MG63 (cell line): ENCODE measurements around the gene IL20. TPM values are rescaled to one million over a fixed set of nuclear protein-coding genes. Genes with fewer than 3 reads are reported as not detected.
A peak's percentile ranks its signal among the peaks of the same experiment; 100 is the strongest.
"Not testable (repeated sequence)": the region's sequence is repeated elsewhere in the genome, so short reads cannot be mapped to it uniquely, and the experiment has no call there.

Experiments used
- DNase-seq: peaks from one replicate; pipeline ENCODE4 v3.0.0-alpha.2; 2020
- H3K27me3 ChIP-seq: fragments of 250-450 bp; sonication (Bioruptor Pico); 2 replicates; pipeline ENCODE4 v1.5.1; 2020; ENCODE audit warnings: mild to moderate bottlenecking, moderate library complexity
- H3K36me3 ChIP-seq: fragments of 250-450 bp; sonication (Bioruptor Pico); 2 replicates; pipeline ENCODE4 v1.5.1; 2020; ENCODE audit warnings: mild to moderate bottlenecking, moderate library complexity
- H3K4me3 ChIP-seq: fragments of 250-450 bp; sonication (Bioruptor Pico); 2 replicates; pipeline ENCODE4 v1.5.1; 2020; ENCODE audit warnings: mild to moderate bottlenecking, moderate library complexity
- H3K9me3 ChIP-seq: fragments of 250-450 bp; sonication (Bioruptor Pico); 2 replicates; pipeline ENCODE4 v1.5.1; 2020; ENCODE audit warnings: mild to moderate bottlenecking, moderate library complexity
- total RNA-seq: library from RNA; depleted of rRNA; stranded (reverse); fragments of >200 nt; shearing (Covaris generic); gene quantifications from 2 replicates; pipeline ENCODE4 v1.2.3, GENCODE V29; 2014; ENCODE audit warnings: low replicate concordance

IL20 gene
- total RNA-seq, 1 experiment from 2014 or later, result not detected

DNA sequence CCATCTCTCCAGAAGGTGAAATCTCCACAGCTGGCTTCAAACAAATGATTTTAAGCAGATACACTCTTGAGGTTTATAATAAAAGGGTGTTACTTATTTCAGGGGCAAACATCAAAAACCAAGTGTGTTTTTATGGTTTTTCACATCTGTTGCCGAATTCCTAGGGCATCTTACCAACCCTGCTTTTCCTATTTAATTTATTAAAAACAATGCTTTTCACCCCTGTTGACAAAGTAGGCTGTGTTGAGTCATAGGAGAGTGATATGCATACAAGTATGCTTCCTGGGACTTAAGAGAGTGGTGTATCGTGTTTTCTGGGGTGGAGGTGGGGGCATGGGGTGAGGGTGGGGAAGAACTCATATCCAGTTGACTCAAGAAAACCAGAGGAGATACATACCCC is 29.3 kb upstream of the IL20 start:
- H3K9me3 ChIP-seq, result no peaks in the 10 kb centered on the region
- H3K4me3 ChIP-seq, result no peak overlapping the region
- no peaks in the 10 kb centered on the region for H3K36me3 ChIP-seq
- DNase-seq, result no peak
- H3K27me3 ChIP-seq, result no peaks in the 10 kb centered on the region; the same call in none of the 2 replicates

DNA sequence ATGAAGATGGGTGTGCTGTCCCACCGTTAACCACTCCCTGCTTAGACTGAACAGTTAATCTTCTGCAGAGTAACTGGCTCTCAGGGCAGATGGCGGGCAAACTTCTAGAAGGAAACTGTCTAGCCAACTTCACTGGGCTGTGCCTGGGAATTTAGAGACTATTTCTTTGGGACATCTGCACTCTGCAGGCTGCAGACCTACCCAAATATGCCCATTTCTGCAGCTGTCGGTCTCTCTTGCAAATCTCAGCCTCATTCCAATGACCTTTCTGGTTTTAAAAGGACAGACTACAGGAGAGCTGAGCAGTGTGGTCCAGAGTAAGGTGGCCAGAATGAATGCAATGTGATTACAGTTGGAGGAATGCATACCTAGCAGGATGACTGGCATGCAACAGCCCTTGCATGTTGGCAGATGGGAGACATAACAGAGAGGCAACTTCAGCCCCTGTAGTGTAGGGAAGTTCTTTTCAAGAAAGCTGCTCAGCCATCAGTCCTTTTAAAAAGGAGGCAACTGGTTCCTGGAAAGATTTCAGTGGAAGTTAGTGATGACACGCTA is 26.3 kb upstream of the IL20 start:
- Histone ChIP-seq H3K9me3 (no peaks in the 10 kb centered on the region), H3K4me3 (no peak overlapping the region), H3K27me3 (no peaks in the 10 kb centered on the region), H3K36me3 (no peaks in the 10 kb centered on the region)
- no peak for DNase-seq

DNA sequence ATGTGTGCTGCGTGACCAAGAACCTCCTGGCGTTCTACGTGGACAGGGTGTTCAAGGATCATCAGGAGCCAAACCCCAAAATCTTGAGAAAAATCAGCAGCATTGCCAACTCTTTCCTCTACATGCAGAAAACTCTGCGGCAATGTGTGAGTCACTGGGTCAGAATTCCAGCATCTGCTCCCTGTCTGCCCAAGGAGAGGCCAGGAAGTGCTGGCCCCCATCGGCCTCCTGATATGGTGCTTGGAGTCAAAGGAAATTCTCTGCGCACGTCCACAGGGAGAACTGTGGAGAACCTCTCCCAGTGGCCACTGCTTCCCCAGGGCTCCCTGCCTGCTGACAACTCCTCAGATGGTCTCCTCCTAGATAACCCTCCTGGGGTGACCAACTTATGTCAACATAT is 25.6 kb upstream of the IL20 start:
- Histone ChIP-seq H3K4me3 (no peak overlapping the region), H3K36me3 (no peaks in the 10 kb centered on the region), H3K27me3 (no peaks in the 10 kb centered on the region), H3K9me3 (no peaks in the 10 kb centered on the region)
- peak; percentile 79 for DNase-seq

DNA sequence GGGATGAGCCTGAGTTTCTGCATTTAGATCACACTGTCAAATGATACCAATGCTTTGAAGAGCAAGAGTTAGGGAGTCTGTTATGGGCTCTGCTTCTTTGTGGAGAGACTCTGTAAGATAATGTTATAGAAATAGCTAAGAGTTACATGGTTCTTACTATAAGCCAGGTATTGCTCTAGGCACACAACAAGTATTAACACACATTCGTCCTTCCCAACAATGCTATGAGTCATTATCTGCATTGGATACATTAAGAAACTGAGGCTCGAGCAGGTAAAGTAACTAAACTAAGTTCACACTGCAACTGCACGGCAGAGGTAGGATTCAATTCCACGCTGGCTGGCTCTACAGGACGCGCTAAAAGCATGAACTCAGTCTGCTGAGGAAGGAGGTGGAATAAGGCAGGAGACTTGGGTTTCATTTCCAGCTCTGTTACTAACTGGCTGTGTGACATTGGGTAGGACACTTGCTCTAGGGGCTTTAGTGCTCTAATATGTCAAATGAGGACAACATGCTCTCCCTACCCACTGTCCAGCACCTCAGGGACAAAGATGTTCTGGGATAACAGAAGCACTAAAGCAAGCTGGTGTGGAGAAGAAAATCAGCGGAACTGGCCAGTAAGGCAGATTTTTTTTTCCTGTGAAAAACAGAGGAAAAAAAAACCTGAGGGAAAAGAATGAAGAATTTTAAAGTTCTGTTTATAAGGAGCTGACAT is 23.7 kb upstream of the IL20 start:
- Histone ChIP-seq H3K27me3 (no peaks in the 10 kb centered on the region), H3K36me3 (no peaks in the 10 kb centered on the region), H3K4me3 (no peak overlapping the region), H3K9me3 (no peaks in the 10 kb centered on the region)
- no peak for DNase-seq

DNA sequence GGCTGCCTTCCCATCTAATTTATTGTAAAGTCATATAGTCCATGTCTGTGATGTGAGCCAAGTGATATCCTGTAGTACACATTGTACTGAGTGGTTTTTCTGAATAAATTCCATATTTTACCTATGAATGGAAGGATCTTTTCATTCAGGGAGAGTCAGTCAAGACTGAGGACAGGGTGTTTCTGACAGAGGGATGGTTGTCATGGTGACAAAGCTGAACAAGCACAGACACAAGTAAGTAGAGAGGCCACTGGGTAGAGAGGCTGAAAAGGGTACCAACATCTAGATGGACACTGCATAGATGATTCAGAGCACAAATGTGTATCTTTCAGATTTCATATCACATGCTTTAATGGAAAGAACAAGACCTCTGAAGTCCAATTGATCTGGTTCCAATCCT is 22.6 kb upstream of the IL20 start:
- Histone ChIP-seq H3K9me3 (no peaks in the 10 kb centered on the region), H3K27me3 (no peaks in the 10 kb centered on the region), H3K36me3 (no peaks in the 10 kb centered on the region), H3K4me3 (no peak overlapping the region)
- DNase-seq, result no peak

DNA sequence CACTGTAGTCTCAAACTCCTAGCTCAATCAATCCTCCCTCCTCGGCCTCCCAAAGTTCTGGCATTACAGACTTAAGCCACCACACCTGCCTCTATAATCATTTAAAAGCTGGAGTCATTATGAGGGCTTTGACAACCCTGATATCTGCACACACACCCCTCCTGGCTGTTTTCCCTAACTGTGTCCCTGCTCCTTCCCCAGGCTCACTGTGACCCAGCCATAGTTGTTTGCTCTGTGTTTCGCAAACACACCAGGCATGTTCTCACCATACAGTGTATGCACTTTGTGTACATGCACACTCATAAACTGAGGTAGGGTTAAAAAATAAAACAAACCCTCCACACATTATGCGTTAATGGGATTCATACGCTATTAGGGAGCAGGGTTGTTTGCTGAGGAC is 21.8 kb upstream of the IL20 start:
- DNase-seq, result no peak
- no peaks in the 10 kb centered on the region for H3K27me3 ChIP-seq
- H3K4me3 ChIP-seq, result no peak overlapping the region
- no peaks in the 10 kb centered on the region for H3K36me3 ChIP-seq
- H3K9me3 ChIP-seq, result no peaks in the 10 kb centered on the region

DNA sequence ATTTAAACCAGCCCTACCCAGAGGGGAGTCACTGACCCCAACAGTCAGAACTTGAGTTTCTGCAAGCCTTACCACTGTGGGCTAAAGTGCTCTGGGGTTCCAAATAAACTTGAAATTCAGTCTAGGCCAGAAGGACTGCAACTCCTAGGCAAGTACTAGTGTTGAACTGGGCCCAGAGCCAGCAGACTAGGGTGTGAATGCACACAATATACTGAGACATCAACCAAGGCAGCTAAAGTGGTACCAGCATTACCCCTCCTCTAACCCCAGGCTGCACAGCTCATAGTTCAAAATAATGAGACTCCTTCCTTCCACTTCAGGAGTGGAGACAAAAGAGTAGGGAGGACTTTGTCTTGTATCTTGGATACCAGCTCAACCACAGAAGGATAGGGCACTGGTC is 18.9 kb upstream of the IL20 start:
- DNase-seq, result no peak
- peaks cover 6% of the 10 kb centered on the region; the same call in 1 of the 2 replicates for H3K9me3 ChIP-seq
- no peaks in the 10 kb centered on the region for H3K36me3 ChIP-seq
- H3K27me3 ChIP-seq, result no peaks in the 10 kb centered on the region
- H3K4me3 ChIP-seq, result no peak overlapping the region

DNA sequence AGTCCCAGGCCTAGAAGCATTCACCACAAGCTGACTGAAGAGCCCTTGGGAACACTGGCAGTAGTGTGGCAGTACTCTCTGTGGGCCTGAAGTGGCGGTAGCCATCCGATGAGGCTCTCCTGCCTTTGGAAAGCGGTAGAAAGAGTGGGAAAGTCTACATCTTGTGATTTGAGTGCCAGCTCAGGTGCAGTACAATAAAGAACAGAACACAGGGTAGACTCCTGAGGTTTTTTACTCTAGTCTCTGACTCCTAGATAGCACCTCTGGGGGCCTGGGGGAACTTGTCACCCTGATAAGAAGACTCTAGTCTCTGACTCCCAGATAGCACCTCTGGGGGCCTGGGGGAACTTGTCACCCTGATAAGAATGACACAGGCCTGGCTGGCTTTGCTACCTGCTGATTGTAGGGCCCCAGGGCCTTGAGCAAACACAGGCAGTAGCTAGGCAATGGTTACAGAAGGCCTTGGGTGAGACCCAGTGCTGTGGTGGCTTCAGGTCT is 18.0 kb upstream of the IL20 start:
- no peak for DNase-seq

DNA sequence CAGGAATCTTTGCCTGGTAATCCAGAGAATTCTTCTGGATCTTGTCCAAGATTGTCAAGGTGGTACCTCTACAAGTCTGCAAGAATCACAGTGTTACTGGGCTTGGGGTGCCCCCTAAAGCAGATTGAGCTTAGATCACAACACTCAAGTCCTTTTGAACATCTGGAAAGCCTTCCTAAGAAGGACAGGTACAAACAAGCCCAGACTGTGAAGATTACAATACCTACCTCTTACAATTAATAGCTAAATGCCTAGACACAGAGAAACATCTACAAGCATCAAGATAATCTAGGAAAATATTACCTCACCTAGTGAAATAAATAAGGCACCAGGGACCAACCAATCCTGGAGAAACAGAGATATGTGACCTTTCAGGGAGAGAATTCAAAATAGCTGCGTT is 17.5 kb upstream of the IL20 start:
- Histone ChIP-seq H3K27me3 (no peaks in the 10 kb centered on the region), H3K9me3 (peaks cover 17% of the 10 kb centered on the region), H3K36me3 (no peaks in the 10 kb centered on the region), H3K4me3 (no peak overlapping the region)
- no peak for DNase-seq

More for the DNA sequence above, 18.0 kb upstream of the IL20 start:
- Histone ChIP-seq H3K27me3 (no peaks in the 10 kb centered on the region), H3K36me3 (no peaks in the 10 kb centered on the region), H3K4me3 (no peak overlapping the region), H3K9me3 (peaks cover 11% of the 10 kb centered on the region)

DNA sequence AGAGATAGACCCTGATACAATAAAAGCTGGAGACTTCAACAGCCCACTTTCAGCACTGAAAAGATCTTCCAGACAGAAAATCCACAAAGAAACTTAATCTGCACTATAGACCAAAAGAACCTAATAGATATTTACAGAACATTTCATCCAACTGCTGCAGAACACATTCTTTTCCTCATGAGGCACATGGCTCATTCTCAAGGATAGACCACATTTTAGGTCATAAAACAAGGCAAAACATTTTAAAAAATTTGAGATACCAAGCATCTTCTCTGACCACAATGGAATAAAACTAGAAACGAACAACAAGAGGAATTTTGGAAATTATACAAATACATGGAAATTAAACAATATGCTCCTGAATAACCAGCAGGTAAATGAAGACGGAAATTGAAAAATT is 15.0 kb upstream of the IL20 start:
- Histone ChIP-seq H3K4me3 (no peak overlapping the region), H3K9me3 (peaks cover 25% of the 10 kb centered on the region), H3K36me3 (no peaks in the 10 kb centered on the region), H3K27me3 (no peaks in the 10 kb centered on the region)
- DNase-seq, result no peak

DNA sequence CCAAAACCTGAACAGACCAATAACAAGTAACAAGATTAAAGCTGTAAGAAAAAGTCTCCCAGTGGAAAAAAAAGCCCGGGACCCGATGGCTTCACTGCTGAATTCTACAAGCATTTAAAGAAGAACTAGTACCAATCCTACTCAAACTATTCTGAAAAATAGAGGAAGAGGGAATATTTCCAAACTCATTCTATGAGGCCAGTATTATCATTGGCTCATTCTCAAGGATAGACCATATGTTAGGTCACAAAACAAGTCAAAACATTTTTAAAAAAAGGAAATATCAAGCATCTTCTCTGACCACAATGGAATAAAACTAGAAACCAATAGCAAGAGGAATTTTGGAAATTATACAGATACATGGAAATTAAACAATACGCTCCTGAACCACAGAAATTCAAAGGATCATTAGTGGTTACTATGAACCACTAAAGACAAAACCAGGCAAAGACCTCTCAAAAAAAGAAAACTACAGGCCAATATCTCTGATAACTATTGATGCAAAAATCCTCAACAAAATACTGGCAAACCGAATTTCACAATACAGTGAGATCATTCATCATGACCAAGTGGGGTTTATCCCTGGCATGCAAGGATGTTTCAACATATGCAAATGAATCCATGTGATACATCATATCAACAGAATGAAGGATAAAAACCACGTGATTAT is 13.9 kb upstream of the IL20 start:
- Histone ChIP-seq H3K36me3 (no peaks in the 10 kb centered on the region), H3K4me3 (no peak overlapping the region), H3K27me3 (no peaks in the 10 kb centered on the region), H3K9me3 (peaks cover 25% of the 10 kb centered on the region)
- DNase-seq, result no peak

DNA sequence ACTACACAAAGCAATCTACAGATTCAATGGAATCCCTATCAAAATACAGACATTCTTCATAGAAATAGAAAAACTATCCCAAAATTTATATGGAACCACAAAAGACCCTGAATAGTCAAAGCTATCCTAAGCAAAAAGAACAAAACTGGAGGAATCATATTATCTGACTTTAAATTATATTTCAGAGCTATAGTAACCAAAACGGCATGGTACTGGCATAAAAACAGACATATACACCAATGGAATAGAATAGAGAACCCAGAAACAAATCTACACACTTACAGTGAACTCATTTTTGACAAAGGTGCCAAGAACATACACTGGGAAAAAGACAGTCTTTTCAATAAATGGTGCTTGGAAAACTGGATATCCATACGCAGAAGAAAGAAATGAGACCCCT is 12.8 kb upstream of the IL20 start:
- H3K4me3 ChIP-seq, H3K27me3 ChIP-seq, H3K36me3 ChIP-seq, DNase-seq: not testable (repeated sequence)
- peaks cover 25% of the 10 kb centered on the region for H3K9me3 ChIP-seq

DNA sequence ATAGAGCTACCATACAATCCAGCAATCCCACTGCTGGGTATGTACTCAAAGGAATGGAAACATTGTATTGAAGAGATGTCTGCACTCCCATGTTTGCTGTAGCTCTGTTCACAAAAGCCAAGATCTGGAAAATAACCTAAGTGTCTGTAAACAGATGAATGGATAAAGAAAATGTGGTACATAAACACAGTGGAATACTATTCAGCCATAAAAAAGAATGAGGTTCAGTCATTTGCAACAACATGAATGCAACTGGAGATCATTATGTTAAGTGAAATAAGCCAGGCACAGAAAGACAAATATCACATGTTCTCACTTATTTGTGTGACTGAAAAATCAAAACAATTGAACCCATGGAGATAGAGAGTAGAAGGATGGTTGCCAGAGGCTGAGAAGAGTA is 11.7 kb upstream of the IL20 start:
- H3K27me3 ChIP-seq, H3K4me3 ChIP-seq, H3K36me3 ChIP-seq, DNase-seq: not testable (repeated sequence)
- peaks cover 25% of the 10 kb centered on the region for H3K9me3 ChIP-seq

DNA sequence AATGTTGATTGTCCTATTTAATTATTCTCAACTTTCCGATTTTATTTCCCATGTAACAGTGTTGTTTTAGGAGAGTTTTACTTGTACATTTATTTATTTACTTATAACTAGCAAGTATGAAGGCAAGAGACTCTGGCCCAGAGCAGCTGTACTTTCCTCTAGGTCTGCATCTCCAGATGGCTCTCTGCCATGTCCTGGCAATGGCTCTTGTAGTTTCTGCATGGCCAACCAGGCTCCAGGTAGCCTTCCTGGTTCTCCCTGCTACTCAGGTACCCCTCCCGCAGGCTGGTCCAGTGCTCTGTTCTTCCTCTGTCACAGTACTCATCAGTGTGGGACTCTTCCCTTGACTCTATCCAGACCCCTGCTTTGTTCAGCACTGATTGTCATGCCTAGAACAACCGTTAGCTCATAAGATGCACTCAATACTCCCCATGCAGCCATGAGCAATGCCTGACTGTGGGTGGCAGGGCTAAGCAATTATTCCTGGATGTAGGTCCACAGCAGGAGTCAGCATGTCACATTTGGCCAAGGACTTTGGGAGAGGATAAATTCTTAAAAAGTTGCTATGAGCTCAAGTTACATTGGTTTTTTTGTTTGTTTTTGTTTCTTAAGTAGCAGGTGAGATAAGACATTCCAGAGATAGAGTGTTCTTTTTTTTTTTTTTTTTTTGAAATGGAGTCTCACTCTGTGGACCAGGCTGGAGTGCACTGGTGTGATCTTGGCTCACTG is 10.9 kb upstream of the IL20 start:
- no peaks in the 10 kb centered on the region for H3K36me3 ChIP-seq
- H3K9me3 ChIP-seq, result peaks cover 25% of the 10 kb centered on the region
- DNase-seq, result peak; percentile 59
- H3K4me3 ChIP-seq, result no peak overlapping the region
- H3K27me3 ChIP-seq, result no peaks in the 10 kb centered on the region

DNA sequence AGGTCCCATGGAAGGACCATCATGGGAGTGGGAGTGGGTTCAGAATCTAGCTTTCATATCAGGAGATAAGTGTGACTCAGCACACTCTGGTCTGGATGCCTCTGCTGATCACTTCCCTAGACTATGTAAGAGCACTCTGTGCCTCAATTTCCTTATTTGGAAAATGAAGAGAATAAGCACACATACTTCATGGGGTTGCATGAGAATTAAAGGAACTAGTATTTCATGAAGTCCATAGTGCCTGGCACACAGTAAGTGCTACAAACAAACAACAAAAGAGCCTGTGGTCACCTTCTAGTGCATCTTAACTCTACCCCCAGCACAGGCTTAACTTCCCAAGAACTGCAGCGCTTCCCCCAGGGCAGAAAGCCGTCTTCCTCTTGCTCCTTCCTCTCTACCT is 9.6 kb upstream of the IL20 start:
- Histone ChIP-seq H3K36me3 (no peaks in the 10 kb centered on the region), H3K4me3 (no peak overlapping the region), H3K9me3 (peaks cover 18% of the 10 kb centered on the region), H3K27me3 (no peaks in the 10 kb centered on the region)
- no peak for DNase-seq

DNA sequence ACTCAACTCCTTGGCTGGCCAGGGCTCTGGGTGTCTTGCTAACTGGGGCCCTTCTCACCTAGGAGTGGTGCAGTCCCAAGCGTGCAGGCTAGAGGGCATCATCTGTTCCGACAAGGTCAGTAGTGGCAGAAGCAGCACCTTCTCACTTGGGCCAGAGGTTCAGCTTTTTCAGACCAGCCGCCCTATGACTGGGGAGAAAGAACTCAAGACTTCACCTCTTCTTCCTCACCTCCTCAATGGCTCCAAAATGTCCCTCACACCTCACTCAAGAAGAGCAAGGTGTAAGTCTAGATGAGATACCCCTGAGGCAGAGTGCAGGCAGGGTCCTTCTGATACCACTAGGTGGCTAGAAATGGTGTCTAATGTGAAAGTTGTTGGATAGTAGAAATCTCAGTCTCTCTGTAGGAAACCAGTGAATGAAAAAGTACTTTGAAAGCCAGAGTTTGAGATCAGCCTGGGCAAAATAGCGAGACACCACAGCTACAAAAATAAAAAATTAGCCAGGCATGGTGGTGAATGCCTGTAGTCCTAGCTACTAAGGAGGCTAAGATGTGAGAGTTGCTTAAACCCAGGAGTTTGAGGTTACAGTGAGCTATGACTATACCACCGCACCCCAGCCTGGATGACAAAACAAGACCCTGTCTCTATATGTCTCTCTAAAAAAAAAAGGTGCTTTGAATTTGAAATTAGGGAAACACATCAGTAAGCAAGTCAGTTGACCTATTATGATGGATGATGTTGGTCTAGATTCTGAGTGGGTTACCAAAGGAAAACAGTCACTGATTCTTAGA is 8.6 kb upstream of the IL20 start:
- Histone ChIP-seq H3K36me3 (no peaks in the 10 kb centered on the region), H3K27me3 (no peaks in the 10 kb centered on the region)
- no peak for DNase-seq

More for the DNA sequence above, 8.6 kb upstream of the IL20 start:
- H3K4me3 ChIP-seq, result no peak overlapping the region
- peaks cover 17% of the 10 kb centered on the region for H3K9me3 ChIP-seq
